NCI-H1417 (cell line): Measurements from ENCODE around the gene FARS2.
"Not testable (repeated sequence)": the region's sequence is repeated elsewhere in the genome, so short reads cannot be mapped to it uniquely, and the experiment has no call there.

Experiments used
- DNase-seq, 3 experiments: peaks; one replicate each; lab custom pipeline; 2025; lab: John Stamatoyannopoulos, UW

FARS2 gene

DNA sequence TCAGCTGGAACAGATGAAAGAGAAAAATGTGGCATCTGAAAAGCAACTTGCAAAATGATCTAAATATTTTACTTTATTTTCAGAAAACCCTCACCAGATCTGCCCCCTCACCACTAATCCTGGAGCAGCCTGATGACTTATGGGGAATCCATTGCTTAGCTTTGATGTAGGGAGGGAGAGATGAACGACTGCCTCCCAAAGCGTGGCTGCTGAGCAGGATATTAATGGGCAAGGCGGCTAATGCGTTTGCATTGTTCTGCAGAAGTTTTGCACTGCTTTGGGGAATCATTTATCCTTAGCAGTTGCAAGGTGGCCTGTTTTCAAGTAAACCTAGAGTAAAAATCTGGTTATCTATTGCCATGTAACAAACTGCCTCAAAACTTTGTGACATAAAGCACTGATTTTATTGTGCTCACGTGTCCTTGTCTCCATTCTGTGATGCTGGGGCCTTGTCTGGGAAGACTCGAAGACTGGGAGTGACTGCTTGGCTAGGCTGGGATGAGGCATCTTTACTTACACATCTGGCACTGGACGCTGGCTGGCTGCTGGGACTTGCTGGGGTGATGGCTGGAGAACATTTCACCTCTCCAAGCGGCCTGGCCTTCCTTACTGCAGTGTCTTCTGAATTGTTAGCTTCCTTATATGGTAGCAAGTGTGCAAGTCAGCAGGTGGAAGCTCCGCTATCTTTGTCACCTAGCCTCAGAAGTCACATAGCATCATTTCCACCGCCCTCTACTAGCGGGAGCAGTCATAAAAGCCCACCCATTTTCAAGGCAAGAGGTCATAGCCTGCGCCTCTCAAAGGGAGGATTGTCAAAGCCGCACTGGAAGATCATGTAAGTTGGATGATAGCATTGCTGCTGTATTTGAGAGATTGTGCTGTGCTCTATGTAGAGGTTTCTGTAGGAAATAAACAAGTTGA is 432.2 kb downstream of the FARS2 start:
- no peak for DNase-seq

DNA sequence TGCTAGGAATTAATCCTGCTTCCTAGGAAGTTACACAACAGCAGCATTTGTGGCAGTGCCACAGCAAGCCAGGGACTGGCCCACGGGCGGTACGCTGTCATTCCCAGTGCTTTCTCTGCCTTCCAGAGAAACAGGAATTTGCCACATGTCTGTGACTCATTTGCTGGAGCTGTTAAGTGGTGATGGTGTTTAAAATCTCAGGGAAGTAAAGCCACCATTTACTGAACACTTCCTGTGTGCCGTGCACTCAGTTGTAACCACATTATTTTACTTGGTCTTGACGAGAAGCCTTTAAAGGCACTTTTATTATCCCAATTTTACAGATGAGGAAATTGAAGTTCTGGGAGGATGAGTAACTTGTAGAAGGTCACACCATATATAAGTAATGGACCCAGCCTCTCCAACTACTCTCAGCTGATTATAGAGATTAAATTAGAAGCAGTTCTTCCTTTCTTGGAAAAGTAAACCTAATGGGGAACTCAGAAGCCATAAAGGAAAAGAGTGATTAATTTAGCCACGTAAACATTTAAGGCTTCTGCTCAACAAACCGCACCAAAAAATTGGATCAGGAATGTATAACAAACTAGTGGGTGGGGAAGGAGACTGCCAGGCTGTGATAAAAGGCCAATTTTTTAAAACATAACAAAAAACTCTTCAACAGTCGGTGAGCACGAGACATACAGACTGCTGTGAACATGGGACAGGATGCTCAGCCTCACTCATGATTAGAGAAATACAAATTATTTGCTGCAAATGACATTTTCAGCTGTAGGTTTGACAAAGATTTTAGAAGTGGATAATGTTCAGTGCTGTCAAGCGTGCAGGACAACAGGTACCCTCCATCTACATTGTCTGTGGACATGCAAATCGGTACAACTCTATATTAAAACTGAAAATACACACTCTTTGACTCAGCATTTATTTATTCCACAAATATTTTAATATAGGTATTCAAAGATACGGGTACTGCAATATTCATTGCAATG is 434.2 kb downstream of the FARS2 start:
- no peak for DNase-seq

DNA sequence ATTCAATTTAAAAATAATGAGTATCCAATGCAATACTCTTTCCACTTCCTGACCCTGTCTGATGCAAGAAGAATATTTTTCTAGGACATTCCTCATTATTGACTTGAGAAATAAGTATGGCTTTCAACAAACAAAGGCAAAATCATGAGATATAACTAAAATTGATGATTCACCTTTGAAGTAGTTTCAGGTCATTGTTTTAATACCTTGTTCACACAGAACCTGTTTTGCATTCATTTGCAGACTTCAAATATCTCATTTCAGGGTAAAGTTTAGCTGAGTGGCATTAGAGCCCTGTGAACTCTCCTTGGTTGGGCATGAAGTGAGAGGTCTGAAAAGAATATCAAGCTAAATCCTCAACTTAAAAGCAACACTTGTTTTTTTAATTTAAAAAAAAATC is 436.2 kb downstream of the FARS2 start:
- DNase-seq, result no peak

DNA sequence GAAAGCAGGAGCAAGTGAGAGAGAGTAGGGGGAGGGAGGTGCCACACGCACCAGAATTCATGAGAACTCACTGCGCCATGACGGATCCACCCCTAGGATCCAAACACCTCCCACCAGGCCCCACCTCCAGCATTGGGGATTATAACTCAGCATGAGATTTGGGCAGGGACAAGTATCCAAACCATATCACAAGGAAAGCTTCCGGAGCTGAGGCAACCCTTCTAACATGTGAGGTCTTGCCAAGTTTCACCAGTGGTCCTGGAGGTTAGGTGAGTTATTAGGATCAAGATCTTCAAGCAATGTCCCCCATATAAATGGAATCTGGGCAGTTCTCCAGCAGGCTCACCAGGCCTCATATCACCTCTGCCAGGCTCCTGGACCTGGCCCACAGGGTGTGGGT is 437.0 kb downstream of the FARS2 start:
- DNase-seq, result no peak

DNA sequence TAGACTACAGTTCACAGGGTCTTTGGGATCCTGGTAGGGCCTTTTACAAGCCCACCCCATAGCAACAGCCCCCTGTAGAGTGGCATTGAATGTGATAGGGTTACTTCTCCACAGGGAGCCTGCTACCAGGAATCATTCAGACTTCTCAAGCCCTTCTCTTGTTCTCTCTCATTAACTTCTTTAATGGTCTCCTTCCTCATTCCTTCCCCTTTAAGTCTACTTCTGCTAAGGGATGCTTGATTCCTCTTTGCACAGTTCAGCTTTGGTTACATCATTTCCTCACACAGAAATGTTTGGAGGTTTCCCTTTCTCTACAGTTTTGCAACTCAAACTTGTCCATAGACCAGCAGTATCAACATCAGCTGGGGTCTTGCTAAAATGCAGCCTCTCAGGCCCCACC is 437.8 kb downstream of the FARS2 start:
- DNase-seq, result not testable (repeated sequence)

DNA sequence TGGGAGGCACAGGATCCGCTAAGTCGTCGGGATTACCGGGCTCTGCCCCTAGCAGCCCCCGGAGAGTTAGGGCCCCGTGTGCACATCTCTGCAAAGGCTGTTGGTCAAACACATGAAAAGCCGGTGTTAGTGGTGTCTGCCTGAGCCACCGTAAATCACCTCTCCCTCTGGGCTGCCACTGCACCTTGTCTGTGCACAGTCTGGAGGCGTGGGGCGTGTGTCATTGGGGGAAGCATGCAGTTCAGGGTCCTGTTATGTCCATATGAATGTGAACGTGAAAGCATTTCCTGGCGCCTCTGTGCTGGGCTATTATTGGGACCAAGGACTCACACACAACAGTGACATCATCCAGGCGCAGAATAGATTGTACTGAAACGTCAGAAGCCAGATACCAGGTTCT is 439.9 kb downstream of the FARS2 start:
- DNase-seq, result no peak

DNA sequence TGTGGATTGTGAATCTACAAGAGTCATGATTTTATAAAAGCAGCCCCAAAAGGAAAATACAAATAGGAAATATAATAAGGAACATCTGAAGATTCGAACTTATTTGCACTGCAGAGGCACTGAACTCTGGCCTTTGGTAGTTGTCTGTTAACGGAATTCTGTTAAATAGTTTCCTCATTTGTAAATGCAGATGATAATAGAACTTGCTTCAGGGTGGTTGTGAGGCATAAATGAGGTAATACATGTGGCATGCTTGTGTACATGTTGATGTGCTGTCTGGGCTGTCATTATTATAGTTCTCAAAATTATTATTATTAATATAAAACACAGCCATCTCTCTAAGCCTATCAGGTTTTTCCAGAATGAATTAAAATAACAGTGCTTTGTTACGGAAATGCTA is 443.4 kb downstream of the FARS2 start:
- DNase-seq, result no peak

DNA sequence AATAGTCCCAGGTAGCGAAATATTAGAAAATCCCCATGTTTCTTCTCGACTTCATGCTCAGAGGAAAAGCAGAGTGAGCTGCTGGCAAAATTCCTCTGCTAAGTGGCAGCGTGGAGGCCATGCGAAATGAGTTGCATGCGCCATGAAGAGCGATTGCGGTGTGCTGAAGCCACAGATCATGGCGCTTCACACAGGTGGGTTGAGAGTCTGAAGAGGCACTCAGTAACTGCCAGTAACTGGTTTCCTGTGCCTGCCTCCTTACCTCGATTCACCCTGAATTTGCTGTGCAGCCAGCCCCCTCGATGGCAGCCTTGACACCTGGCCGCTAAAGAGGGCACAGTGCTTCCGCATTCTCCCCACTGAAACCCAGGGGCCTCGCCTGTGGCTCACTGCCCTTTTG is 443.9 kb downstream of the FARS2 start:
- peak in 1 of 3 experiments; percentile 21 for DNase-seq

DNA sequence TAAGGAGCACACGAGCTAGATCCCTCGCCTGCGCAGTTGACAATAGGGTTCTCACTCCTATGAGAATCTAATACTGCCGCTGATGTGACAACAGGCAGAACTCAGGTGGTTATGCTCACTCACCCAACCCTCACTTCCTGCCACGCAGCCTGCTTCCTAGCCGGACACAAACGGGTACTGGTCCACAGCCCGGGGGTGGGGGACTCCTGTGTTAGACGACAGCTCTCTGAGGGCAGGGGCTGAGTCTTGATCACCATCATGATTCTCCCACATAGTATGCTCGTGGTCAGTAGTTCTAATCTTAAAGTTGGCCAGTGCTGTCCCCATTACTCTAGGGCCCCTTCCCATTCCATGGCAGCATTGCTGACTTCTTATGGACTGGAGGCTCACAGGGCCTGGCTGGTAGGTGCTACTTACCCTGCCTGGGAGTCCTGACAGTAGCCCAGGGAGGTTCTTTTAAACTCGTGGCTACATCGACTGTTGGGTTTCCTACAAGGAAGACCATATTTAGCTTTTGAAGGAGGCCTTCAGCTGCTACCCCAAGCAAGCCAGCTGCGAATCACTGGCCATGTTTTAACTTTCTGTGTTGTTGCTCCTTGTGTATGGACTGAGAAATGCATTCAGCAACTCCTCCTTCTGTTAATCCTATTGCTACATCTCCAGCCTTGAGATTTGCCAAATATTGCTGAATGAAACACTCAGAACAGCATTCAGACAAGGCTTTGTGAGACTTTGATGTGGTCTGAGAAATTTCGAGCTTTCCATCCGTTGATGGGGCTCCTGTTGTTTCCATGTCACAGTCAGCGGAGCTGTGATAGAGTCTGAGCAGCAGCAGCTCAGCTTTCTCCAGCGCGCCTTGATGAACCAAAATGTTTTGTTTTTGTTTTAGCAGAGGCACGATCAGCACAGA is 445.1 kb downstream of the FARS2 start:
- no peak for DNase-seq

DNA sequence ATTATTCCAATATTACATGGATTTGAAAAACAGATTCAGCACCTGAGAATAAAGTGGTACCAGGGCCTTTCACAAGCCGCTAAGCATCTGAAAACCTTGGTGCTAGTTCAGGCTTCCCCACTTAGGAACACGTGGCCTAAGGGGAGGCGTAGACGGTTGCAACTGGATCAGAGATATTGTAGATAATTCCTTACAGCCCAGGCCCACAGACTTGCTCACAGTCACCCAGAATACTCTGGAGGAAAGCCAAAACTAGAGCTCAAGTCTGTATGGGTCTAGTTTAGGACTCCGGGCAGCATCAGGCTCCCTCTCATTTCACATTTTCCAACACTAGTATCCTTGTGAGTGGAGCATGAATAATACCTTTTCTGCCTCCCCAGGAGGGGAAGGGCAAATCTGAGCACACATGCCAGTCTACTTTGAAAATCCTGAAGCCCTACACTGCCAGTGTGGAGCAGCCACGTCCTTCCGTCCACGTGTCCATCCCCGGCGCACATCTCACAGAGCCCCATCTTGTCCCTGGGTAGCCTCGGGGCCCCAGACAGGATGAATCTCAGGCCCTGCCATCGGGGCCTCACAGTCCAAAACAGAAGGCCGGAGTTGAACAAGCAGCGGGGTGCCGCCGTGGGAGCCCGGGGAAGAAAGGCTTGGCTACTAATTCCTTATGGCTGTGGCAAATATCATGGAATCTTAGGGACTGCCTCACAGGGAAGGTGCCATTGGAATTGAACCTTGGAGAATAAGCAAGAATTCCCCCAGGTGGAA is 446.1 kb downstream of the FARS2 start:
- DNase-seq, result no peak

DNA sequence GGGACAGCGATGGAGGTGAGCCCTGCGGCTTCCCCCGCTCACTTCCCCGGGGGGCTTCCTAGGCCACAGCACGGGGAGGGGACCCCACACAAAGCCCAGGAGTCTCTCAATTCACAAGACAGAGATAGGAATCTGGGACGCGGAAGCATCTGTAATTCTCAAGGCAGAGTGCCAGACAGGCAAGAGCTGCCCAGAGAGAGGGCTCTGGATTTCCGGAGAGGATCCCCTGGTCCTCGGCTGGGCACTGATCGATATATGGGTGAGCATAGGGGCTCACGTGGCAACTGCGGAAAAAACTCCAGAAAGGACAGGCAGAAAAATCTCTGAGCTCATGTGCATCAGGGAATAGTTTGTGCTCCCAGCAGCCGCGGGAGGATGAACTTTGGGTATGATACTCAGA is 449.2 kb downstream of the FARS2 start:
- DNase-seq, result no peak

DNA sequence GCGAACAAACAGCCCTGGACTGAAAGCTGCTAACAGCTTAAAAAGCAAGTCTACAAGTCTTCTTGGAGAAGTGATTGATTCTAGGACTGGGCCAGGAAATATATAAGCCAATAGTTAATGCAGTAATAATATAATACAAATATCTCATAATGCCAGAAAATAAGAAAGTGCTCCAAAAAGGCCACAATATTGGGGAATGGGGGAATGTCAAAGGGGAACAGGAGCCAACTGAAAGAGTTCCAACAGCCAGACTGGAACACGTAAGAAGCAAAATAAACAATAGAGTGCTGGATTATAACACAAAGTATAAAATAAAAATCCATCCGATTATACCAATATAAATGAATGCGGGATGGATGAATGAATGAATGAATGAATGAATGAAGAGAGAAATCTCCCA is 449.6 kb downstream of the FARS2 start:
- DNase-seq, result no peak

DNA sequence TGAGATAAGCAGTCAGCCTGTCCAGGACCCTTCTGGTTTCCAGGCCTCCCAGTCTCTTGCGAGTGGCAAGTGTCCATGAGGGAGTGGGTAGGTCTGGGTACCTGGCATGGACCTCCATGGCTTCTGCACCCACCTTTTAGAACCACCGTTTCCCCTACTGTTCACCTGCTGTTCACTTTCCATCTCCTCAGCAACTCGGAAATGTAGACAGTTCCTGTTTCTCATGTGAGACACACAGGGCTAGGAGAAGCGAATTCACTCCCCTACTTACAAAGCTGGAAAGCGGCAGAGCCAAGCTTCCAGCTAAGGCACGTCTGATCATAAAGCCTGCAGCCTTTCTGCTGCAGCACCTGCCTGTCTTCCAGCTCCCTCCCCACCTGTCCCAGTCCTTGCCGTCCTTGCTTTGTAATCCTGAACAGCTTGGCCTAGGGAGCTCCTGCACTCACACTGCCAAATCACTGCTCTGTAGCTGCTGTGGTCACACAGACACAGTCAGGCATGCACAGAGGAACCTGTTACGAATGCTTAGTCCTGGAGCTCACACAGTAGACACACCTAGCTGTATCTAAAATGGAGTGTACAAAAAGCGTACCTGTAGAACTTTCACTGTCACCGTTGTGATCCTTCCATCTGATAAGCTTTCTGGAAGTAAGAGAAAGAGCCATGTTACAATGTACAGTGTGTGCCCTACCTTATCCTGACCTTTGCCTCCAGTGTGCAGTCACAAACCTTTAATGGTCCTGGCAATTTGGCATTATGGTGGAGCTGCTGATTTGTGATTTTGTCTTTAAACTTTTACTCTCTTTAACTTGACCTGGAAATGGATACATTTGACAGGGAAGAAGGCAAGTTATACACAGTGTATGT is 451.3 kb downstream of the FARS2 start:
- DNase-seq, result no peak

DNA sequence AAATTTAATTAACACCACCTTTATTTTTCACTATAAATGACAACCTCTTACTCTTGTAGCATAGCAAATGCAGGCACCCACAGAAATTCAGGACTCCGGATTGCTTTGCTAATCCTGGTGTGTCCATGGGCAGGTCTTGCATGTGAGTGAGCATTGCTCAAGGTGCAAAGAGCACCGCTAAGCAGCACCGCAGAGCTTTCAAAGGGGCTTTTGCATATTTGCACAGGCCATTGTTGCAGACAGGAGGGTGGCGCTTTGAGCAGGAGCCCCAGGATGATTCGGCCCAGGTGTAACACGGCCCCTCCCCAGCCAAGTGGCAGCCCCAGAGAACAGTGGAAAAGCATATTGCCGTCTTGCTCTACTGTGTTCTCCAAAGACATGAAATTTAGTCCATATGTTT is 452.2 kb downstream of the FARS2 start:
- DNase-seq, result no peak

DNA sequence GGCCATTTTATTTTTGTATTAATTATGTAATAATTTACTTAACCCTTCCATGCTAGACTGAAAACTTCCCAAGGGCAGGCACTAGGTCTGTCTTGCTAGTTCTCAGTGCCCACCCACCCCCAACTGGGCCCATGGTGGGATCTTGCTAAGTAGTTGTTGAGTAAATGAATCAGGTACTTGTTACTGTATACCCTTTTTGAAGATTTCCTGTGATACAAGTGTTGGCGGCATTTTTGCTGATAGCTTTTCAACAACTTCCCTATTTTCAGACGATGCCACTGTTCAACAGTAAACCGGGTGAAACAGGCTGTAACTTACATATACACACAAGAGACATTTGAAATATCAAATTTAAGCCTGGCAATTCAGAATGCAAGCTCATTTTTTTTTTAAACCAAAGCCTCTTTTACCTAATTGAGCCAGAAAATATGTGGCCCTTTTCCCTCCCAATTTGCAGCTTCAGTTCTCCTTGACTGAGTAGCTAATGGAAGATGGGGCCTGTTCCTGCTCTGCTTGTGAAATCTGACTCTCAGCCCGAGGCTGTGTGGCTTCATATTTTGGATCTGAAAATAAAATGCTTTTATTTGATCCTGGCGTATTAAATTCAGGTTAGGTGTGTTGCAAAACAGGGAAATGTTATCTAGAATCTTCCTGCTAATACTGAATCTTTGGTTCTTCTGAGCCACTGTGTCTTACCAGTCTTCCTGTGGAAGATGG is 457.1 kb downstream of the FARS2 start:
- no peak for DNase-seq

DNA sequence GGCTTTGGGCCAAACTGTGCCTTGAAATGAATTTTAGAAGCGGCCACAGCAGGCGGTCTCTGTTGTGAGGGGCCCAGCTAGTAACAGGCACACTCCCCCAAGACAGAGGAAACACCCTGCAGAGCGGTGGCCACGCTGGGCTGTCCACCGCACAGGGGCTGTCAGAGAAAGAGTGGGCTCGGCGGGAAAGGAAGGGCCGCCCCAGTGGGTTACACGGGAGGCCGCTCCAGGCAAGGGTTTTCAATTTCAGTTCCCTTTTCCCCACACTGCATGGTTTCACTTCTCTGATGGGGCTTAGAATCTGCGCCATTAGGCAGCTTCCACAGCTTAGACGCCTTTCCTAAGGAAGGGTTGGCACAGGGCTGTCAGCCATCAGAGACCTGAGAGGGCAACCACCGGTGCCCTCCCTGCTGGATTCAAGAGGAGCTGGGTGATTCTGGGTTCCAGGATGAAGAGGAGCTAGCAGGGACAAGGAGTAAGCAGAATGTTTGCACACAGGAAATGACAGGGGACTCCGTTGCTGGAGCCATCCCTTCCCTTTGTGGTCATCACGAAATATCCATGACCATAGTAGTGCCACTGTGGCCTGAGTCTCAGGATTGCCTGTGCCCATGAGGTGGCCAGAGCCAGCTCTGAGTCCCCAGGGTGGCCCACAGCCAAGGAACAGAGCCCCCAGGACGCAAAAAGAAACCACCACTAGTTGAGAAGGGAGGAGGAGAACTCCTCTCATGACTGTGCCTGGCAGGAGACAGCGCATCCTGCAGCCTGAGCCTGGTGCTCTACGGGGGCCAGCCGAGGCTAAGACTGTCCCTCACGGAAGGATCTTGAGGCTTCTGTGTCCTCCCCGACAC is 462.8 kb downstream of the FARS2 start:
- DNase-seq, result no peak

DNA sequence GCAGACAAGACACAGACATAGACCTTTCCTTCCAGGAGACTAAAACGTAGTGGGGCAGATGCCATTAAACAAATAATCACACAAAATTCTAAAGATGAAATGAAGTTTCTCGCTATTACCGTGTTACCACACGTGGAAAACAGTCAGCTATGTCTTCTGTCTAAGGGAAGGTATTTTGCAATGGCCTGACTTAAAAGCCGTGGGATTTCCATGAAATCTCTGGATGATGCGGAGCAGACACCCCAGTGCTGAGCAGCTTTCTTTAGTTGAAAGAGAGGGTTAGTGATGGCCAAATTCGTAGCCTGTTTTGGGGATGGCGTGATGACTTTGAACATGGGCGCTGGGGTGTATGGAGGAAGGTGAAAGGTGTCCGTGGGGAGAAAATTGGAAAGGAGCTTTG is 463.6 kb downstream of the FARS2 start:
- no peak for DNase-seq

DNA sequence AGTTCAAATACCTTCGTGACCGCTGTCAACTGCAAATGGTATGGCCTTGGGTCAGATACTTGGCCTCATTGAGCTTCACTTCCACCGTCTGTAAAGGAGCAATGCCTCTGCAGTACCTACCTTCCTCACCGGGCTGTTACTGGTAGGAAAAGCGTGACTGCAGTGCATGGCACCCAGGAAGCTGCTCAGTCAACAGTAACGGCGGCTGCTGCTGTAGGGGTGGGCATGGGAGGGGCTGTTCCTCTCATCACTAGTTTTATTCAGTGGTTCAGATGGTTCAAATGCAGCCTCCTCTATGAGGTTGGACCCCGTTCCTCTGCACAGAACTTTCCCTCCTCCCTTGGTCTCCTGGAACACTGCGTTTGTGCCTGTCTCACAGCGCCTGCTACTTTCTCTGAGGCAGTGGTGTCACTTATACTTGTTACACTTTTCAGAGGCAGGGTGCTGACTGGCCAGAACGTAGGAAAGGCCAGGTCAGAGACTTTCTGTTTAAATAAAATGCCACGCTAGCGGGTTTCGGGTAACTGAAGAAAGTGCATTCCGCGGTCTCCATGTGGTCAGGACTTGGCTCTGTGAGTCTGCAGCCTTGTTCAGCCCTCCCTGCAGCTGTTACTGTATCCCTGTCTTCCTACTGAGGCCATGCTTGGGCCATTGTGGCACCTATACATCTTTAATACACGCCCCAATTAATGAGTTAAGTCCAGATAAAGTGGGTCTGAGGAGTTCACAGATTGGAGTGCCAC is 465.8 kb downstream of the FARS2 start:
- no peak for DNase-seq
